Kidney epithelial cell (primary cell): Measurements from ENCODE around the gene TMED10. TPM values are rescaled to one million over a fixed set of nuclear protein-coding genes. Genes with fewer than 3 reads are reported as not detected.

Experiments used
- DNase-seq: peaks from one replicate; pipeline ENCODE4 v3.0.0-alpha.2; 2010; ENCODE audit warnings: low read depth
- H3K27me3 ChIP-seq: 2 replicates; pipeline ENCODE4 v1.6.0; 2011; ENCODE audit warnings: low read length; ENCODE audit not compliant: control insufficient read depth, insufficient read depth
- H3K36me3 ChIP-seq: 2 replicates; pipeline ENCODE4 v1.5.1; 2011; ENCODE audit warnings: low read length; ENCODE audit not compliant: control insufficient read depth, insufficient read depth
- H3K4me3 ChIP-seq: 2 replicates; pipeline ENCODE4 v1.5.1; 2011; ENCODE audit warnings: low read depth, mild to moderate bottlenecking, control low read depth, low read length
- total RNA-seq: library from RNA; depleted of rRNA; stranded (reverse); fragments of >200 nt; gene quantifications from 2 replicates; pipeline ENCODE4 v1.2.3, GENCODE V29; 2015
- TF ChIP-seq, protein P1 (sequence below): IDR thresholded peaks from 2 replicates; pipeline ENCODE4 v1.5.1; 2011; ENCODE audit warnings: mild to moderate bottlenecking, moderate library complexity, low read length, control low read depth, inconsistent platforms; ENCODE audit not compliant: insufficient read depth, poor library complexity, severe bottlenecking

Gene TMED10
- total RNA-seq = 271 and 309 TPM in 2 replicates

DNA sequence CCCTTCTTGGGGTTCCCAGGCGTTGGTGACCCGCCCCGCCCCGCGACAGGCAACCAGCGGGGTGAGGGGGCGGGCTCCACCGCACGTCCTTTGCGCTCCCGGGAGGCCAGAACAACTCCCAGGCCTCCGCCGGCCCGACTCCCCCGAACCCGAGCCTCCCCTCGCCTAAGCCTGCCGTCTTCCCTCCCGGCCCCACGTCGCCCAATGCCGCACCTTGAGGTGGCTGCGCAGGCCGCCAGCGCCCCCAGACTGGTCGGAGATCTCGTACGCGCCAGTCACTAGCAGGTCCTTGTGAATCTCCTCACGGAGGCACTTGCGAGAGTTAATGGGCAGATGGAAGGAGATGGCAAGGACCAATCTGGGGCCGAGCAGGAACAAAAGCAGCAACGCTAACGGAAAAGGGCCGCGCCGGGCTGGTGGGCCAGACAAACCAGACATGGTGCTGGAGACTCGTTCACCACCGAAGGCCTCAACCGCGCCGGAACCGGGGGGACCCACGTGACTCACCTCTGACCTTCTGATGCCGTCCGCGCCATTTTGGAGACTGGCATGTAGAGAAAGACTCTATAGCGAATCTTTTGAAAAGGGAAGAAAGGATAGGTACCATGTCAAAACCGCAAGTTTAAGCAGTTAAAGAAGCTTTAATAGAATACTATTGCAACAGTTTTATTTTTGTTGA, at the start of gene TMED10:
TMED10 (minus strand) TSS at position 471 of the 679 bp plus-strand sequence; CDS start at position 438, 33 bp downstream.
- TF ChIP-seq, protein P1, sequence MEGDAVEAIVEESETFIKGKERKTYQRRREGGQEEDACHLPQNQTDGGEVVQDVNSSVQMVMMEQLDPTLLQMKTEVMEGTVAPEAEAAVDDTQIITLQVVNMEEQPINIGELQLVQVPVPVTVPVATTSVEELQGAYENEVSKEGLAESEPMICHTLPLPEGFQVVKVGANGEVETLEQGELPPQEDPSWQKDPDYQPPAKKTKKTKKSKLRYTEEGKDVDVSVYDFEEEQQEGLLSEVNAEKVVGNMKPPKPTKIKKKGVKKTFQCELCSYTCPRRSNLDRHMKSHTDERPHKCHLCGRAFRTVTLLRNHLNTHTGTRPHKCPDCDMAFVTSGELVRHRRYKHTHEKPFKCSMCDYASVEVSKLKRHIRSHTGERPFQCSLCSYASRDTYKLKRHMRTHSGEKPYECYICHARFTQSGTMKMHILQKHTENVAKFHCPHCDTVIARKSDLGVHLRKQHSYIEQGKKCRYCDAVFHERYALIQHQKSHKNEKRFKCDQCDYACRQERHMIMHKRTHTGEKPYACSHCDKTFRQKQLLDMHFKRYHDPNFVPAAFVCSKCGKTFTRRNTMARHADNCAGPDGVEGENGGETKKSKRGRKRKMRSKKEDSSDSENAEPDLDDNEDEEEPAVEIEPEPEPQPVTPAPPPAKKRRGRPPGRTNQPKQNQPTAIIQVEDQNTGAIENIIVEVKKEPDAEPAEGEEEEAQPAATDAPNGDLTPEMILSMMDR = no peak
- H3K36me3 ChIP-seq = no peaks in the 10 kb centered on the region
- no peaks in the 10 kb centered on the region for H3K27me3 ChIP-seq
- H3K4me3 ChIP-seq = peak within 1 kb of the TSS; percentile 89
- DNase-seq = no peak

DNA sequence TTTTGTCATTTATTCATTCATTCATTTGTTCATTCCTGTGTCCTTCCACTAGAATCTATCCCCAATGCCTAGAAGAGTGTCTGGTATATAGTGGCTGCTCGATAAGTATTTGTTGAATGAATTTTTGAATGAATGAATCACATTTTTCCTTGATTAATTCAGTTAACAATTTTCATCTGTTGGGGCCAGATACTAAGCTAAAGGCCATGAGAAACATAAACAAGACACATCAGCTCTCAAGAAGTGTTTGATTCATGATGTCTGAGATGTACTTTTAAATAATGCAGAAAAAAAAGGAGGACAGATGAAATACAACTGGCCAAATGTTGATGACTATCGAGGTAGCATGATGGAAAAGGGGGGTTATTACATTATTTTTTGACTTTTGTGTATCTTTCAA, 48.1 kb upstream of the TMED10 start:
- H3K27me3 ChIP-seq = no peaks in the 10 kb centered on the region
- H3K4me3 ChIP-seq = no peak overlapping the region
- no peaks in the 10 kb centered on the region for H3K36me3 ChIP-seq
- no peak for DNase-seq
- TF ChIP-seq, protein P1 = no peak

DNA sequence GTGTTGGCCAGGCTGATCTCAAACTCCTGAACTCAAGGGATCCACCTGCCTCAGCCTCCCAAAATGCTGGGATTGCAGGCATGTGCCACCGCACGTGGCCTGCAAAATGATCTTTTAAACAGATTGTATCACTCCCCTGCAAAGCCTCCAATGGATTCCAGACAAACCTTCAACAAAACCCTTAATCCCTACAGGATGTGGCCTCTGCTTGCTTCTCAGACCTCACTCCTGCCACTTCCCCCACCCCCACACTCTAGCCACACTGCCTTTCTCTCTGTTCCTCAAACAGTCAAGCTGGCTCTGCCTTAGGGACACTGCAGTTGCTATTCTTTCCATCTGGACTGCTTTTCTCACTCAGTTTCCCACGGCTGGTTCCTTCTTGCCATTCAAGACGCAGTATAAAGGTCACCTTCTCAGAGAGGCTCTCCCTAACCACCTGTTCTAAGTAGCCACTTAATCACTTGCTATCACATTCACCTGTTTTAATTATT, 47.3 kb upstream of the TMED10 start:
- TF ChIP-seq, protein P1 = no peak
- Histone ChIP-seq H3K27me3 (no peaks in the 10 kb centered on the region), H3K4me3 (no peak overlapping the region), H3K36me3 (no peaks in the 10 kb centered on the region)
- no peak for DNase-seq

DNA sequence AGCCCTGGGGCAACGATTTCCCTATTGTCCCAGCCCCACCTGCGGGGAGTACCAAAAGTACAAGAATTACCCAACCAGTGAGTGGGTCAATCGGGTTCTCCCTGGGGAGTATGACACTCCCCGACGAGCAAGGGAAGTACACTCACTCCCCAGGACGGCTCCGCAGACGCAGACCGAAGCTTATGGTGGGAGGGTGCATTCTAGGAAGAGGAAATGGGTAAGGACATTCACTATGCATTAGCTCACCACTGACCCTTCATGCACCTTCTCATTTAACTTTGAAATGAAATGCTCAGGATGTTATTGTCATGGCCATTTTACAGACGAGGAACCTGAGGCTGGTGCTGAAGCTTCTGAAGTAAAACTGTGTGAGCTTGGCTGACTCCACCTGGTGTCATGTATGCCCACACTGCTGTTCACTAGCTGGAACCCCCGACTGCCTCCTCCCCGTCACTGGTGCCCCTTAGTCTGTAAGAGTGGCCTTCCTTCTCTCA, 45.8 kb upstream of the TMED10 start:
- no peak for DNase-seq
- no peaks in the 10 kb centered on the region for H3K27me3 ChIP-seq
- H3K4me3 ChIP-seq = no peak overlapping the region
- TF ChIP-seq, protein P1 = no peak
- H3K36me3 ChIP-seq = no peaks in the 10 kb centered on the region

DNA sequence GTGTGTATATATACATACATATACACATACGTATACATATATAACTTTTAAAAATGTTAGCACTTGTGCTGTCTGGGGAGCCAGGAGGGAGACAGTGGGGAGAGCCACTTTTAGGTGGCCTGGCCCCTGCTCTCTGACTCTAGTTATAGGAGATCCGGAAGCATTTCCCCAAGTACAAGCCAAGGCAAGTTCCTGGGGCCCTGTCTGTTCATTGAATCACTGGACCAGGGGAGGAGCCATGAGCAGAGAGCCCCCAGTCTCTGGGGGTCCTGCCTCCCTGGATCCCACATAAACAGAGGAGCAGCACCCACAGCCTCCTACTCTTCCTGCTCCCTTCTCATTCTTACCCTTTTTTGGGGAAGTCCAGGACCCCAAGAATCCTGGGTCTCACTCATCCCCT, 45.4 kb upstream of the TMED10 start:
- TF ChIP-seq, protein P1 = no peak
- no peaks in the 10 kb centered on the region for H3K27me3 ChIP-seq
- H3K36me3 ChIP-seq = no peaks in the 10 kb centered on the region
- DNase-seq = no peak
- no peak overlapping the region for H3K4me3 ChIP-seq
